NCI-H1092 treated with DMSO at 0.1 percent for 48 hours (cell line): ENCODE measurements around the gene ARV1.
"Not testable (repeated sequence)": the region's sequence is repeated elsewhere in the genome, so short reads cannot be mapped to it uniquely, and the experiment has no call there.

ENCODE experiments used
- DNase-seq: peaks from one replicate; lab custom pipeline; 2025; lab: John Stamatoyannopoulos, UW

The ARV1 gene

GRCh38 chr1:231044588-231044987, 65.7 kb downstream of the ARV1 start:
- no peak for DNase-seq

GRCh38 chr1:231045286-231045685, 66.4 kb downstream of the ARV1 start:
- no peak for DNase-seq

GRCh38 chr1:231045921-231046729, 67.2 kb downstream of the ARV1 start:
- not testable (repeated sequence) for DNase-seq

GRCh38 chr1:231046730-231047395, 68.0 kb downstream of the ARV1 start:
- no peak for DNase-seq

GRCh38 chr1:231047529-231047928, 68.6 kb downstream of the ARV1 start:
- DNase-seq: not testable (repeated sequence)

- not testable (repeated sequence) for DNase-seq
These were observed 69.5 kb downstream of the ARV1 start for GRCh38 chr1:231048419-231048818.

GRCh38 chr1:231049121-231049979, 70.5 kb downstream of the ARV1 start:
- no peak for DNase-seq
